Neural cell (in vitro differentiated cells): ENCODE data around the gene PTK7. TPM values are rescaled to one million over a fixed set of nuclear protein-coding genes. Genes with fewer than 3 reads are reported as not detected.

Source experiments
- H2AFZ ChIP-seq: fragments of 200-600, 300-800 bp; sonication (generic), shearing (Covaris generic); 2 replicates; pipeline ENCODE4 v1.6.0; 2014; ENCODE audit warnings: low read depth, mild to moderate bottlenecking, antibody characterized with exemption, low read length, moderate library complexity
- H3F3A ChIP-seq: fragments of 200-600 bp; shearing (Covaris generic); 2 replicates; pipeline ENCODE4 v1.6.1; 2016; ENCODE audit warnings: mild to moderate bottlenecking, moderate library complexity, mixed read lengths, antibody characterized with exemption, low read length; ENCODE audit not compliant: insufficient read depth, poor library complexity, severe bottlenecking
- H3K27ac ChIP-seq: fragments of 200-600, 300-800 bp; sonication (generic), shearing (Covaris generic); 2 replicates; pipeline ENCODE4 v1.5.1; 2014; ENCODE audit warnings: mild to moderate bottlenecking, low read length, moderate library complexity
- H3K27me3 ChIP-seq: fragments of 300-800, 200-600 bp; sonication (generic), shearing (Covaris generic); 2 replicates; pipeline ENCODE4 v1.6.0; 2014; ENCODE audit warnings: mild to moderate bottlenecking, low read depth, low read length, moderate library complexity; ENCODE audit not compliant: insufficient read depth
- H3K36me3 ChIP-seq: fragments of 300-800, 200-600 bp; sonication (generic), shearing (Covaris generic); 2 replicates; pipeline ENCODE4 v1.5.1; 2014; ENCODE audit warnings: mild to moderate bottlenecking, antibody characterized with exemption, low read length, moderate library complexity; ENCODE audit not compliant: insufficient read depth
- H3K4me2 ChIP-seq: fragments of 300-800, 200-600 bp; sonication (generic), shearing (Covaris generic); 2 replicates; pipeline ENCODE4 v1.6.0; 2014; ENCODE audit warnings: mild to moderate bottlenecking, low read length
- H3K4me3 ChIP-seq: fragments of 300-800, 200-600 bp; sonication (generic), shearing (Covaris generic); 2 replicates; pipeline ENCODE4 v1.5.1; 2014; ENCODE audit warnings: mild to moderate bottlenecking, low read length, moderate library complexity
- H3K79me2 ChIP-seq: fragments of 200-600 bp; shearing (Covaris generic); replicated peaks from 2 replicates; pipeline ENCODE4 v1.6.0; 2014; ENCODE audit warnings: mild to moderate bottlenecking, low read length, moderate library complexity; ENCODE audit not compliant: insufficient read depth
- H3K9ac ChIP-seq: fragments of 300-800, 200-600 bp; sonication (generic), shearing (Covaris generic); 2 replicates; pipeline ENCODE4 v1.6.1; 2016; ENCODE audit warnings: mild to moderate bottlenecking, low read length, mixed read lengths
- H3K9me2 ChIP-seq: fragments of 200-600 bp; shearing (Covaris generic); 2 replicates; pipeline ENCODE4 v1.6.1; 2016; ENCODE audit warnings: mild to moderate bottlenecking, low read length, mixed read lengths; ENCODE audit not compliant: insufficient read depth
- H3K9me3 ChIP-seq: fragments of 200-600, 300-800 bp; sonication (generic), shearing (Covaris generic); 2 replicates; pipeline ENCODE4 v1.6.1; 2016; ENCODE audit warnings: mild to moderate bottlenecking, mixed run types, low read length, moderate library complexity, mixed read lengths
- H4K20me1 ChIP-seq: fragments of 200-600 bp; shearing (Covaris generic); 2 replicates; pipeline ENCODE4 v1.6.1; 2016; ENCODE audit warnings: mild to moderate bottlenecking, mixed run types; ENCODE audit not compliant: insufficient read depth
- EP300 ChIP-seq: fragments of 450-650 bp; conservative IDR thresholded peaks from 2 replicates; pipeline ENCODE4 v1.6.1; 2014; ENCODE audit warnings: antibody characterized with exemption, mild to moderate bottlenecking, moderate library complexity; ENCODE audit not compliant: poor library complexity, severe bottlenecking
- EZH2 ChIP-seq: fragments of 200-600, 300-800 bp; shearing (Covaris generic), sonication (generic); IDR thresholded peaks from 2 replicates; pipeline ENCODE4 v1.6.1; 2014; ENCODE audit warnings: antibody characterized with exemption, low read length, borderline replicate concordance, mild to moderate bottlenecking; ENCODE audit not compliant: insufficient read depth, poor library complexity, severe bottlenecking
- MXI1 ChIP-seq: fragments of 450-650 bp; conservative IDR thresholded peaks from 2 replicates; pipeline ENCODE4 v1.6.1; 2014; ENCODE audit warnings: antibody characterized with exemption, mild to moderate bottlenecking; ENCODE audit not compliant: poor library complexity, severe bottlenecking
- POLR2AphosphoS5 ChIP-seq: IDR thresholded peaks from 2 replicates; pipeline ENCODE4 v1.6.1; 2012
- RAD21 ChIP-seq: fragments of 450-650 bp; conservative IDR thresholded peaks from 2 replicates; pipeline ENCODE4 v1.6.1; 2014; ENCODE audit warnings: antibody characterized with exemption, mild to moderate bottlenecking, moderate library complexity
- SMC3 ChIP-seq: fragments of 450-650 bp; conservative IDR thresholded peaks from 2 replicates; pipeline ENCODE4 v1.6.1; 2014; ENCODE audit warnings: antibody characterized with exemption, mild to moderate bottlenecking, moderate library complexity; ENCODE audit not compliant: poor library complexity
- TAF1 ChIP-seq: IDR thresholded peaks from 2 replicates; pipeline ENCODE4 v1.6.1; 2012; ENCODE audit warnings: low read depth
- polyA plus RNA-seq: library from polyadenylated mRNA; depleted of rRNA; stranded (reverse); fragments of >200 nt; gene quantifications from 2 replicates; pipeline ENCODE4 v1.2.3, GENCODE V29; 2014
- TF ChIP-seq, protein P1 (sequence below): IDR thresholded peaks from 2 replicates; pipeline ENCODE4 v1.6.1; 2012; ENCODE audit warnings: borderline replicate concordance
- TF ChIP-seq, protein P2 (sequence below): fragments of 450-650 bp; IDR thresholded peaks from 2 replicates; pipeline ENCODE4 v1.5.1; 2014; ENCODE audit warnings: antibody characterized with exemption, mild to moderate bottlenecking, moderate library complexity; ENCODE audit not compliant: poor library complexity, severe bottlenecking

Gene PTK7
- polyA plus RNA-seq, 1 donor from 2014 or later, result 32.5 TPM

DNA sequence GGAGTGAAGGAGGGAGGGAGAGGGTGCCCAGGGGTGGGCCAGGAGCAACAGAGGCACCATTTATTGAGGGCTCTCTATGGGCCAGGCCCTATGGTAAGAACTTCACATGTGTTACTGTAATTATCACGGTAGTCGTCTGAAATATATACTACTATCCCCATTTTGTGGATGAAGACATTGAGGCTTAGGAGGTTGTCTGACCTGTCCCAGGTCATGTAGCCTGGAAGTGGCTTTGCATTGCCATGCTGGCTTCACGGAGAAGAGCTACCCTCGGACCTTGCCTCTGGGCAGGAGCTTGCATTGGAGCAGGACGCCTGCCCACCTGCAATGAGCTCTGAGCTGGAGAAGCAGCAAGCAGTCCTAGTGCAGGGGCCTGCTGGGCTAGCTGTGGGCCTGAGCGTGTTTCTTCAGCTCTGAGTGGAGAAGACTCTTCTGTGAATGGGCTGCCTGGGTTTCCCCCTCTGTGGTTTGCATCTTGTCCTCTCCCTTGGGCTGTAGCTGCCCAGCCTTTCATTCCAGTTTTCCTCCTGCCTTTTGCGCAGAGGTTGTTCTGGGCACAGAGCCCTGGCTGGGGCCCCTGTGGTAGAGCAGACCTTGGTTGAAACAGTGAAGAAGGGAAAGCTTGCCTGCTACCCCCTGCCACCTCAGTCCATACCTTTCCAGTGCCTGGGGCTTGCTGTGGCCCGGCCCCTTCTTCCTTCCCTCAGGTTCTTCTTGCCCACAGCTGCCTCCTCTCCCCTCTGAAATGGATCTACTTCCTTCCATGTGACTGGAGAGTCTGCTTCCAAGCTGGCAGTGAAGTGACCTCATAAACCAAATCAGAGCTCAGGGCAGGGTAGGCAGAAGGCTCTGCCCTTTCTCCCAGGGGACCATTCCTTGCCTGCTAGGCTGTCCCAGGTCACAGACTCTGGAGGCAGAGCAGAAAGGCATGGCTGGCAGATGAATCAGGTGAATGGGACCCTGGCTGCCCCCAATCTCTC lies 70.9 kb downstream of the PTK7 start:
- Histone ChIP-seq H3K27ac (no peak overlapping the region), H3K9me2 (no peaks in the 10 kb centered on the region), H3K79me2 (no peaks in the 10 kb centered on the region), H4K20me1 (no peaks in the 10 kb centered on the region), H3K9me3 (no peaks in the 10 kb centered on the region), H3K4me2 (no peak overlapping the region), H2AFZ (no peak overlapping the region), H3K9ac (no peak overlapping the region), H3K27me3 (no peaks in the 10 kb centered on the region), H3K36me3 (no peaks in the 10 kb centered on the region), H3F3A (no peaks in the 10 kb centered on the region), H3K4me3 (no peak overlapping the region)
- TF ChIP-seq, protein P1, sequence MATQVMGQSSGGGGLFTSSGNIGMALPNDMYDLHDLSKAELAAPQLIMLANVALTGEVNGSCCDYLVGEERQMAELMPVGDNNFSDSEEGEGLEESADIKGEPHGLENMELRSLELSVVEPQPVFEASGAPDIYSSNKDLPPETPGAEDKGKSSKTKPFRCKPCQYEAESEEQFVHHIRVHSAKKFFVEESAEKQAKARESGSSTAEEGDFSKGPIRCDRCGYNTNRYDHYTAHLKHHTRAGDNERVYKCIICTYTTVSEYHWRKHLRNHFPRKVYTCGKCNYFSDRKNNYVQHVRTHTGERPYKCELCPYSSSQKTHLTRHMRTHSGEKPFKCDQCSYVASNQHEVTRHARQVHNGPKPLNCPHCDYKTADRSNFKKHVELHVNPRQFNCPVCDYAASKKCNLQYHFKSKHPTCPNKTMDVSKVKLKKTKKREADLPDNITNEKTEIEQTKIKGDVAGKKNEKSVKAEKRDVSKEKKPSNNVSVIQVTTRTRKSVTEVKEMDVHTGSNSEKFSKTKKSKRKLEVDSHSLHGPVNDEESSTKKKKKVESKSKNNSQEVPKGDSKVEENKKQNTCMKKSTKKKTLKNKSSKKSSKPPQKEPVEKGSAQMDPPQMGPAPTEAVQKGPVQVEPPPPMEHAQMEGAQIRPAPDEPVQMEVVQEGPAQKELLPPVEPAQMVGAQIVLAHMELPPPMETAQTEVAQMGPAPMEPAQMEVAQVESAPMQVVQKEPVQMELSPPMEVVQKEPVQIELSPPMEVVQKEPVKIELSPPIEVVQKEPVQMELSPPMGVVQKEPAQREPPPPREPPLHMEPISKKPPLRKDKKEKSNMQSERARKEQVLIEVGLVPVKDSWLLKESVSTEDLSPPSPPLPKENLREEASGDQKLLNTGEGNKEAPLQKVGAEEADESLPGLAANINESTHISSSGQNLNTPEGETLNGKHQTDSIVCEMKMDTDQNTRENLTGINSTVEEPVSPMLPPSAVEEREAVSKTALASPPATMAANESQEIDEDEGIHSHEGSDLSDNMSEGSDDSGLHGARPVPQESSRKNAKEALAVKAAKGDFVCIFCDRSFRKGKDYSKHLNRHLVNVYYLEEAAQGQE, result no peak
- TF ChIP-seq RAD21 (no peak), SMC3 (no peak), POLR2AphosphoS5 (no peak), TAF1 (no peak), EP300 (no peak), MXI1 (no peak), EZH2 (no peak)
- TF ChIP-seq, protein P2, sequence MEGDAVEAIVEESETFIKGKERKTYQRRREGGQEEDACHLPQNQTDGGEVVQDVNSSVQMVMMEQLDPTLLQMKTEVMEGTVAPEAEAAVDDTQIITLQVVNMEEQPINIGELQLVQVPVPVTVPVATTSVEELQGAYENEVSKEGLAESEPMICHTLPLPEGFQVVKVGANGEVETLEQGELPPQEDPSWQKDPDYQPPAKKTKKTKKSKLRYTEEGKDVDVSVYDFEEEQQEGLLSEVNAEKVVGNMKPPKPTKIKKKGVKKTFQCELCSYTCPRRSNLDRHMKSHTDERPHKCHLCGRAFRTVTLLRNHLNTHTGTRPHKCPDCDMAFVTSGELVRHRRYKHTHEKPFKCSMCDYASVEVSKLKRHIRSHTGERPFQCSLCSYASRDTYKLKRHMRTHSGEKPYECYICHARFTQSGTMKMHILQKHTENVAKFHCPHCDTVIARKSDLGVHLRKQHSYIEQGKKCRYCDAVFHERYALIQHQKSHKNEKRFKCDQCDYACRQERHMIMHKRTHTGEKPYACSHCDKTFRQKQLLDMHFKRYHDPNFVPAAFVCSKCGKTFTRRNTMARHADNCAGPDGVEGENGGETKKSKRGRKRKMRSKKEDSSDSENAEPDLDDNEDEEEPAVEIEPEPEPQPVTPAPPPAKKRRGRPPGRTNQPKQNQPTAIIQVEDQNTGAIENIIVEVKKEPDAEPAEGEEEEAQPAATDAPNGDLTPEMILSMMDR, result no peak

DNA sequence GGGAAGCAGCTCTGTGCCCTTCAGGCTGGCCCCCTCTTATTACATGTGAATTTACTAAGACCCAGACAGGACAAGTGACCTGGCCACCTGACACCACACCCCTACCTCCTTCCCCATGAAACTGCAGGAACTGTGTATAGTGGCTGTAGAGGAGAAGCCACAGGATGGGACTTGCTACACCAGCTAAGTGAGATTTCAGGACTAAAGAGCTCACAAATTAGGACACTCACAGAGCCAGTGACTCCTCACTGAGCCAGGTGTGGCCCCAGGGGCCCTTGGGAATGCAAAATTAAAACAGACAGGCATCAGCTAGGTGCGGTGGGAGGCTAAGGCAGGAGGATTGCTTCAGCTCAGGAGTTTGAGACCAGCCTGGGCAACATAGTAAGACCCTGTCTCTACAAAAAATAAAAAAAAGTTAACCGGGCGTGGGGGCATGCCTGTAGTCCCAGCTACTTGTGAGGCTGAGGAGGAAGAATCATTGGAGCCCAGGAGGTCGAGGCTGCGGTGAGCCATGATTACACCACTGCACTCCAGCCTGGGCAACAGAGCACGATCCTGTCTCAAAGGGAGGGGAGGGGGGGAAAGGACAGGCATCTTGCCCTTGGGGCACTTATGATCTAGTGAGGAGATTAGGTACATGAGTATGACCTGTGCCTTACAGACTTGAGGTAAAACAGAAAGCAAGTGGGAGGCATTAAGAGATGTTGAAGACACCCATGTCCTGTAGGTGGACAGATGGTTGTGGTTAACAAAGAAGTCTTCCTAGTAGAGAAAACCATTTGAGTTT lies 71.8 kb downstream of the PTK7 start:
- H3K9ac ChIP-seq, result no peak overlapping the region
- no peaks in the 10 kb centered on the region for H3K9me2 ChIP-seq
- H3F3A ChIP-seq, result no peaks in the 10 kb centered on the region
- no peaks in the 10 kb centered on the region for H3K27me3 ChIP-seq
- H3K79me2 ChIP-seq, result no peaks in the 10 kb centered on the region
- no peaks in the 10 kb centered on the region for H4K20me1 ChIP-seq
- H3K36me3 ChIP-seq, result no peaks in the 10 kb centered on the region
- H3K4me2 ChIP-seq, result no peak overlapping the region
- no peaks in the 10 kb centered on the region for H3K9me3 ChIP-seq
- no peak overlapping the region for H3K4me3 ChIP-seq
- TF ChIP-seq EZH2, result no peak
- no peak for TF ChIP-seq SMC3
- TF ChIP-seq RAD21, result no peak
- no peak for TF ChIP-seq TAF1
- TF ChIP-seq, protein P2, result no peak
- H3K27ac ChIP-seq, result no peak overlapping the region
- no peak overlapping the region for H2AFZ ChIP-seq
